Liver (tissue), 9 donors: ENCODE measurements around the gene SPECC1L. TPM values are rescaled to one million over a fixed set of nuclear protein-coding genes. Genes with fewer than 3 reads are reported as not detected.

Experiments used
- DNase-seq: peaks from one replicate; pipeline ENCODE4 v3.0.0-alpha.2; 2017; ENCODE audit warnings: low spot score
- H3K27ac ChIP-seq, 2 donors: one replicate each; pipeline ENCODE4 v1.7.0; 2013; ENCODE audit warnings: inconsistent platforms in 2 of 2, low read length in 2 of 2, control low read depth in 1 of 2, low read depth in 1 of 2, mild to moderate bottlenecking in 1 of 2
- H3K27me3 ChIP-seq, 4 donors: one replicate each; pipeline versions ENCODE4 v1.6.1 to v1.7.0; 2013; ENCODE audit warnings: low read length in 3 of 4, inconsistent platforms in 1 of 4, mild to moderate bottlenecking in 1 of 4, moderate library complexity in 1 of 4; ENCODE audit not compliant: control insufficient read depth in 4 of 4, insufficient read depth in 4 of 4
- H3K36me3 ChIP-seq, 4 donors: one replicate each; pipeline versions ENCODE4 v1.6.1 to v1.7.0; 2013; ENCODE audit warnings: low read length in 3 of 4, mild to moderate bottlenecking in 3 of 4, low read depth in 1 of 4, moderate library complexity in 1 of 4; ENCODE audit not compliant: control insufficient read depth in 4 of 4, insufficient read depth in 3 of 4
- H3K4me1 ChIP-seq, 4 donors: one replicate each; pipeline versions ENCODE4 v1.6.1 to v1.7.0; 2013; ENCODE audit warnings: low read length in 3 of 4, mild to moderate bottlenecking in 3 of 4, moderate library complexity in 1 of 4; ENCODE audit not compliant: control insufficient read depth in 4 of 4, insufficient read depth in 4 of 4
- H3K4me3 ChIP-seq, 3 donors: one replicate each; pipeline versions ENCODE4 v1.6.1 to v1.7.0; 2013; ENCODE audit warnings: low read length in 3 of 3, control low read depth in 1 of 3, low read depth in 1 of 3, mild to moderate bottlenecking in 1 of 3
- H3K9ac ChIP-seq, 2 donors: one replicate each; pipeline ENCODE4 v1.7.0; 2013; ENCODE audit warnings: low read length in 2 of 2, mild to moderate bottlenecking in 2 of 2, moderate library complexity in 2 of 2, control low read depth in 1 of 2, low read depth in 1 of 2
- H3K9me3 ChIP-seq, 4 donors: one replicate each; pipeline versions ENCODE4 v1.6.1 to v1.7.0; 2013; ENCODE audit warnings: low read length in 3 of 4; ENCODE audit not compliant: control insufficient read depth in 4 of 4
- EGR1 ChIP-seq, 2 donors: IDR thresholded peaks; 2 replicates each; pipeline ENCODE4 v1.6.1; 2016 to 2018; ENCODE audit warnings: antibody characterized with exemption in 2 of 2, low read depth in 2 of 2
- FOXA1 ChIP-seq: IDR thresholded peaks from 2 replicates; pipeline ENCODE4 v1.6.1; 2016; ENCODE audit warnings: antibody characterized with exemption
- FOXA2 ChIP-seq: IDR thresholded peaks from 2 replicates; pipeline ENCODE4 v1.6.1; 2016; ENCODE audit warnings: antibody characterized with exemption
- GABPA ChIP-seq, 2 donors: IDR thresholded peaks in 1 of 2; conservative IDR thresholded peaks in 1 of 2; 2 replicates each; pipeline ENCODE4 v1.6.1; 2016; ENCODE audit warnings: antibody characterized with exemption in 2 of 2, mild to moderate bottlenecking in 1 of 2, moderate library complexity in 1 of 2
- HNF4A ChIP-seq, 2 donors: conservative IDR thresholded peaks; 2 replicates each; pipeline ENCODE4 v1.6.1; 2016; ENCODE audit warnings: antibody characterized with exemption in 2 of 2, mild to moderate bottlenecking in 2 of 2
- HNF4G ChIP-seq: IDR thresholded peaks from 2 replicates; pipeline ENCODE4 v1.6.1; 2016; ENCODE audit warnings: antibody characterized with exemption
- JUND ChIP-seq, 2 donors: IDR thresholded peaks; 2 replicates each; pipeline ENCODE4 v1.6.1; 2016; ENCODE audit warnings: antibody characterized with exemption in 2 of 2
- NR2F2 ChIP-seq: IDR thresholded peaks from 2 replicates; pipeline ENCODE4 v1.6.1; 2016; ENCODE audit warnings: antibody characterized with exemption
- RAD21 ChIP-seq, 2 donors: IDR thresholded peaks; 2 replicates each; pipeline ENCODE4 v1.6.1; 2016; ENCODE audit warnings: antibody characterized with exemption in 2 of 2, mild to moderate bottlenecking in 2 of 2
- RXRA ChIP-seq, 2 donors: IDR thresholded peaks; 2 replicates each; pipeline ENCODE4 v1.6.1; 2017 to 2018; ENCODE audit warnings: antibody characterized with exemption in 2 of 2, mild to moderate bottlenecking in 1 of 2
- SP1 ChIP-seq: IDR thresholded peaks from 2 replicates; pipeline ENCODE4 v1.6.1; 2018; ENCODE audit warnings: antibody characterized with exemption, mild to moderate bottlenecking
- TAF1 ChIP-seq: conservative IDR thresholded peaks from 2 replicates; pipeline ENCODE4 v1.6.1; 2016; ENCODE audit warnings: antibody characterized with exemption, mild to moderate bottlenecking
- YY1 ChIP-seq: IDR thresholded peaks from 2 replicates; pipeline ENCODE4 v1.6.1; 2016; ENCODE audit warnings: antibody characterized with exemption, mild to moderate bottlenecking
- WGBS: extraction: QIAGEN DNeasy Blood & Tissue Kit; methylation state at CpG from one replicate; pipeline ENCODE4 v1.1.7; 2013; 5-methylcytosine and 5-hydroxymethylcytosine counted together
- polyA plus RNA-seq, 2 donors: library from polyadenylated mRNA; stranded (reverse) in 1 of 2; unstranded in 1 of 2; fragments of 200-250 nt in 1 of 2; fragments of >200 nt in 1 of 2; fragmentation: Nextera tagmentation in 1 of 2; extraction: Ambion mirVana in 1 of 2; gene quantifications; one replicate each; pipeline versions ENCODE4 v1.2.1 to v1.2.3, GENCODE V29; 2013 to 2015
- total RNA-seq, 2 donors: library from RNA; depleted of rRNA; stranded (reverse); fragments of >200 nt; gene quantifications; one replicate each; pipeline ENCODE4 v1.2.3, GENCODE V29; 2014
- TF ChIP-seq, protein P1 (sequence below): IDR thresholded peaks from 2 replicates; pipeline ENCODE4 v1.6.1; 2016; ENCODE audit warnings: antibody characterized with exemption
- TF ChIP-seq, protein P2 (sequence below): IDR thresholded peaks from 2 replicates; pipeline ENCODE4 v1.6.1; 2016; ENCODE audit warnings: antibody characterized with exemption
- TF ChIP-seq, protein P3 (sequence below): IDR thresholded peaks from 2 replicates; pipeline ENCODE4 v1.6.1; 2016; ENCODE audit warnings: antibody characterized with exemption, mild to moderate bottlenecking
- TF ChIP-seq, protein P4 (sequence below): IDR thresholded peaks from 2 replicates; pipeline ENCODE4 v1.6.1; 2016; ENCODE audit warnings: antibody characterized with exemption
- TF ChIP-seq, protein P5 (sequence below): fragments of 150-350 bp; IDR thresholded peaks from 2 replicates; pipeline ENCODE4 v1.5.1; 2017; ENCODE audit warnings: improper control_type of control experiment, low read depth, low read length; ENCODE audit not compliant: missing input control
- donor health status: healthy.
- donor health status: healthy.
- donor health status: healthy.
- donor health status: healthy.
- donor health status: healthy.

The SPECC1L gene
- total and polyA plus RNA-seq, 4 donors = 5.4 to 22.3 (median 12.3) TPM

DNA sequence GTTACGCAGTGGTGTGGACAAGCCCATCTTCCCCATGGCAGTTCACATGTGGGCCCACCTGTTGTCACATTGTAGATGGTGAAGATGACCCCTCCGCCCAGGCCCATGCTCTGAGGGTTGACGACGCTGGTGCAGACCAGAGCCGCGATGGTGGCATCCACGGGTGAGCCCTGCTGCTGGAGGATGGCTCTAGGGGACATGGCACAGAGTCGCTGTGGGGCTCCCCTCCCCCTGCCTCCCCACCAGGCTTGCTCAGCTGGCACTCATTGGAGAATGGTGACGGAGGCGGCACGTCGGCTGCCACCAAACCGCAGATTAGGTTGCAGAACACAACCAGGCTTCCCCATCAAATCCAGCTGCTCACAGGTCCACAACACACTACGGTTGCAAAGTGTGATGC, 36.8 kb upstream of the SPECC1L start:
- Histone ChIP-seq H3K4me1 (no peaks in the 10 kb centered on the region), H3K9ac (no peak overlapping the region), H3K4me3 (no peak overlapping the region), H3K27ac (no peak overlapping the region), H3K9me3 (no peaks in the 10 kb centered on the region), H3K27me3 (no peaks in the 10 kb centered on the region), H3K36me3 (peaks cover 0 to 1% (median 0%) of the 10 kb centered on the region in 4 donors)
- DNase-seq = no peak
- TF ChIP-seq, protein P1, sequence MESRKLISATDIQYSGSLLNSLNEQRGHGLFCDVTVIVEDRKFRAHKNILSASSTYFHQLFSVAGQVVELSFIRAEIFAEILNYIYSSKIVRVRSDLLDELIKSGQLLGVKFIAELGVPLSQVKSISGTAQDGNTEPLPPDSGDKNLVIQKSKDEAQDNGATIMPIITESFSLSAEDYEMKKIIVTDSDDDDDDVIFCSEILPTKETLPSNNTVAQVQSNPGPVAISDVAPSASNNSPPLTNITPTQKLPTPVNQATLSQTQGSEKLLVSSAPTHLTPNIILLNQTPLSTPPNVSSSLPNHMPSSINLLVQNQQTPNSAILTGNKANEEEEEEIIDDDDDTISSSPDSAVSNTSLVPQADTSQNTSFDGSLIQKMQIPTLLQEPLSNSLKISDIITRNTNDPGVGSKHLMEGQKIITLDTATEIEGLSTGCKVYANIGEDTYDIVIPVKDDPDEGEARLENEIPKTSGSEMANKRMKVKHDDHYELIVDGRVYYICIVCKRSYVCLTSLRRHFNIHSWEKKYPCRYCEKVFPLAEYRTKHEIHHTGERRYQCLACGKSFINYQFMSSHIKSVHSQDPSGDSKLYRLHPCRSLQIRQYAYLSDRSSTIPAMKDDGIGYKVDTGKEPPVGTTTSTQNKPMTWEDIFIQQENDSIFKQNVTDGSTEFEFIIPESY = no peak
- TF ChIP-seq NR2F2 = no peak
- TF ChIP-seq, protein P2, sequence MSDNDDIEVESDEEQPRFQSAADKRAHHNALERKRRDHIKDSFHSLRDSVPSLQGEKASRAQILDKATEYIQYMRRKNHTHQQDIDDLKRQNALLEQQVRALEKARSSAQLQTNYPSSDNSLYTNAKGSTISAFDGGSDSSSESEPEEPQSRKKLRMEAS = no peak
- TF ChIP-seq TAF1 = no peak
- no peak for TF ChIP-seq HNF4A (conservative IDR thresholded peaks at IDR 0.05)
- TF ChIP-seq FOXA1 = no peak
- TF ChIP-seq RXRA (IDR thresholded peaks at IDR 0.05) = no peak
- 90% methylated on average over 14 of the region's 14 CpGs for WGBS

DNA sequence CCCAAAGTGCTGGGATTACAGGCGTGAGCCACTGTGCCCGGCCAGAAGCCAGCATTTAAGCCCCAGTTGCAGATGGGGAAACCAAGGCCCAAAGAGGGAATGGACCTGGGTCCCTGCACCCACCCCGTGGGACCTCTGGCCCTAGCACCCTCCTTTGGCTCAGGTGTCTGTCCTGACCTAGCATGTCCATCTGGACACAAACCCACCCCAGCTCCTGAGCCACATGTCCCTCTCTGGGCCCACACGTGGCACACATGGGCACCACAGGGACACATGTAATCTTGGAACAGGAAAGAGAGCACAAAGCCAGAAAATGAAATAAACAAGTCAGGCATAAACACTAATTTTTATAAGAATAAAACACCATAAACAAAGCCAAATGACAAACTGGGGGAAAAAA, 35.3 kb upstream of the SPECC1L start:
- DNase-seq = no peak
- Histone ChIP-seq H3K27ac (peak overlapping the region in 1 of 2 donors; percentile 37), H3K9me3 (no peaks in the 10 kb centered on the region), H3K4me3 (no peak overlapping the region), H3K4me1 (no peaks in the 10 kb centered on the region), H3K36me3 (peaks cover 0 to 1% (median 0%) of the 10 kb centered on the region in 4 donors), H3K27me3 (no peaks in the 10 kb centered on the region), H3K9ac (no peak overlapping the region)
- no peak for TF ChIP-seq RAD21 (IDR thresholded peaks at IDR 0.05)
- no peak for TF ChIP-seq FOXA2
- TF ChIP-seq GABPA (IDR thresholded peaks at IDR 0.05 in 1 of 2, conservative IDR thresholded peaks at IDR 0.05 in 1 of 2) = no peak
- TF ChIP-seq, protein P3, sequence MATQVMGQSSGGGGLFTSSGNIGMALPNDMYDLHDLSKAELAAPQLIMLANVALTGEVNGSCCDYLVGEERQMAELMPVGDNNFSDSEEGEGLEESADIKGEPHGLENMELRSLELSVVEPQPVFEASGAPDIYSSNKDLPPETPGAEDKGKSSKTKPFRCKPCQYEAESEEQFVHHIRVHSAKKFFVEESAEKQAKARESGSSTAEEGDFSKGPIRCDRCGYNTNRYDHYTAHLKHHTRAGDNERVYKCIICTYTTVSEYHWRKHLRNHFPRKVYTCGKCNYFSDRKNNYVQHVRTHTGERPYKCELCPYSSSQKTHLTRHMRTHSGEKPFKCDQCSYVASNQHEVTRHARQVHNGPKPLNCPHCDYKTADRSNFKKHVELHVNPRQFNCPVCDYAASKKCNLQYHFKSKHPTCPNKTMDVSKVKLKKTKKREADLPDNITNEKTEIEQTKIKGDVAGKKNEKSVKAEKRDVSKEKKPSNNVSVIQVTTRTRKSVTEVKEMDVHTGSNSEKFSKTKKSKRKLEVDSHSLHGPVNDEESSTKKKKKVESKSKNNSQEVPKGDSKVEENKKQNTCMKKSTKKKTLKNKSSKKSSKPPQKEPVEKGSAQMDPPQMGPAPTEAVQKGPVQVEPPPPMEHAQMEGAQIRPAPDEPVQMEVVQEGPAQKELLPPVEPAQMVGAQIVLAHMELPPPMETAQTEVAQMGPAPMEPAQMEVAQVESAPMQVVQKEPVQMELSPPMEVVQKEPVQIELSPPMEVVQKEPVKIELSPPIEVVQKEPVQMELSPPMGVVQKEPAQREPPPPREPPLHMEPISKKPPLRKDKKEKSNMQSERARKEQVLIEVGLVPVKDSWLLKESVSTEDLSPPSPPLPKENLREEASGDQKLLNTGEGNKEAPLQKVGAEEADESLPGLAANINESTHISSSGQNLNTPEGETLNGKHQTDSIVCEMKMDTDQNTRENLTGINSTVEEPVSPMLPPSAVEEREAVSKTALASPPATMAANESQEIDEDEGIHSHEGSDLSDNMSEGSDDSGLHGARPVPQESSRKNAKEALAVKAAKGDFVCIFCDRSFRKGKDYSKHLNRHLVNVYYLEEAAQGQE = no peak
- TF ChIP-seq HNF4A (conservative IDR thresholded peaks at IDR 0.05) = no peak
- TF ChIP-seq TAF1 = no peak
- TF ChIP-seq, protein P4, sequence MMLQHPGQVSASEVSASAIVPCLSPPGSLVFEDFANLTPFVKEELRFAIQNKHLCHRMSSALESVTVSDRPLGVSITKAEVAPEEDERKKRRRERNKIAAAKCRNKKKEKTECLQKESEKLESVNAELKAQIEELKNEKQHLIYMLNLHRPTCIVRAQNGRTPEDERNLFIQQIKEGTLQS = no peak
- TF ChIP-seq EGR1 (IDR thresholded peaks at IDR 0.05; ENCODE audit: low read depth in 2 of 2) = no peak
- TF ChIP-seq FOXA1 = no peak
- no peak for TF ChIP-seq NR2F2
- TF ChIP-seq, protein P2 = no peak
- TF ChIP-seq YY1 = no peak
- TF ChIP-seq JUND (IDR thresholded peaks at IDR 0.05) = no peak
- TF ChIP-seq HNF4G = no peak
- TF ChIP-seq SP1 = no peak
- TF ChIP-seq, protein P5, sequence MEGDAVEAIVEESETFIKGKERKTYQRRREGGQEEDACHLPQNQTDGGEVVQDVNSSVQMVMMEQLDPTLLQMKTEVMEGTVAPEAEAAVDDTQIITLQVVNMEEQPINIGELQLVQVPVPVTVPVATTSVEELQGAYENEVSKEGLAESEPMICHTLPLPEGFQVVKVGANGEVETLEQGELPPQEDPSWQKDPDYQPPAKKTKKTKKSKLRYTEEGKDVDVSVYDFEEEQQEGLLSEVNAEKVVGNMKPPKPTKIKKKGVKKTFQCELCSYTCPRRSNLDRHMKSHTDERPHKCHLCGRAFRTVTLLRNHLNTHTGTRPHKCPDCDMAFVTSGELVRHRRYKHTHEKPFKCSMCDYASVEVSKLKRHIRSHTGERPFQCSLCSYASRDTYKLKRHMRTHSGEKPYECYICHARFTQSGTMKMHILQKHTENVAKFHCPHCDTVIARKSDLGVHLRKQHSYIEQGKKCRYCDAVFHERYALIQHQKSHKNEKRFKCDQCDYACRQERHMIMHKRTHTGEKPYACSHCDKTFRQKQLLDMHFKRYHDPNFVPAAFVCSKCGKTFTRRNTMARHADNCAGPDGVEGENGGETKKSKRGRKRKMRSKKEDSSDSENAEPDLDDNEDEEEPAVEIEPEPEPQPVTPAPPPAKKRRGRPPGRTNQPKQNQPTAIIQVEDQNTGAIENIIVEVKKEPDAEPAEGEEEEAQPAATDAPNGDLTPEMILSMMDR = no peak
- 83% methylated on average over 4 of the region's 4 CpGs for WGBS
